ENCODE results near the gene CPOX.
"Not testable (repeated sequence)": the region's sequence is repeated elsewhere in the genome, so short reads cannot be mapped to it uniquely, and the experiment has no call there.

CPOX gene

GRCh38 chr3:98593046-98593936, at the start of gene CPOX:
TSS of gene CPOX (minus strand) at chr3:98593611. CDS start at chr3:98593504, 107 bp downstream.
- peak; percentile 84 to 90 (median 85) for DNase-seq

DNA sequence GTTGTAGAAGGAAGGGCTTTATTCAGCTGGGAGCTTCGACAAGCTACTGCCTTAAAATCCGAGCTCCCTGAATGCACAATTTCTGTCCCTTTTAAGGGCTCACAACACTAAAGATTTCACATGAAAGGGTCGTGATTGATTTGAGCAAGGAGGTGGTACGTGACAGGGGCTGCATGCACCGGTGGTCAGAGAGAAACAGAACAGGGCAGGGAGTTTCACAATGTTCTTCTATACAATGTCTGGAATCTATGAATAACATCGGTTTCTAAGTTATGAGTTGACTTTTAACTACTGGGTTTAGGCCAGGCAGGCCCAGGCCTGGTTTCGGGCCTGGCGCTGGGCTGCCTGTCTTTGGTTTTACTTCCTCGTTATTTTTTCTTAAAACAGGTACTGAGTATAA, 49.4 kb upstream of the CPOX start:
- not testable (repeated sequence) for DNase-seq

DNA sequence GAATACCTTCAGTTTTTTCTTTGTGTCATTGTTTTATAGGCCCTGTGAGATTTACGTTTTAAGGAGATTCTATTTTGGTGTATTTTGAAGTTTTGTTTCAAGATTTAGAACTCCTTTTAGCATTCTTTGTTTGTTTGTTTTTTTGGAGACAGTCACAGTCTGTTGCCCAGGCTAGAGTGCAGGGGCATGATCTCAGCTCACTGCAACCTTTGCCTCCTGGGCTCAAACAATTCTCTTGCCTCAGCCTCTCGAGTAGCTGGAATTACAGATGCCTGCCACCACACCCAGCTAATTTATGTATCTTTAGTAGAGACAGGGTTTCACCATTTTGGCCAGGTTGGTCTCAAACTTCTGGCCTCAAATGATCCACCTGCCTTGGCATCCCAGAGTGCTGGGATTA, 48.3 kb upstream of the CPOX start:
- not testable (repeated sequence) for DNase-seq

GRCh38 chr3:98638515-98638914, 45.1 kb upstream of the CPOX start:
- DNase-seq = not testable (repeated sequence)

DNA sequence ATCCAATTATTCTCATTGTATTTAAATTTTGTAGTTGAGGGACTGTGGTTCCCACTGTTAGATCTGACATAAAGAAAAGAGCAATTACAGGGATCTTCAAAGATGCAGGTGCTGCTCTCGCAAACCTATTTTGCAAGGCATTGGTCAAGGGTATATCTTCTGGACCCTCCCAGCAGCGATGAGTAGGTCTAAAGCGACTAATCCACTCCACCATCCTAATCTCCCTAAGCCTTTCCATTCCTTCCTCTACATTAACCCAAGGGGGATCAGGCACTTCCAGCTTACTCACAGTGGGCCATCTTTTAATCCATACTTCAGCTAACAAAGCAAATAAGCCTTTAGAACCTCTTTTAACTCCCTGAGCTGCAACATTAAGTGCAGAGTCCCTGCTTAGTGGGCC, 37.0 kb upstream of the CPOX start:
- no peak for DNase-seq

DNA sequence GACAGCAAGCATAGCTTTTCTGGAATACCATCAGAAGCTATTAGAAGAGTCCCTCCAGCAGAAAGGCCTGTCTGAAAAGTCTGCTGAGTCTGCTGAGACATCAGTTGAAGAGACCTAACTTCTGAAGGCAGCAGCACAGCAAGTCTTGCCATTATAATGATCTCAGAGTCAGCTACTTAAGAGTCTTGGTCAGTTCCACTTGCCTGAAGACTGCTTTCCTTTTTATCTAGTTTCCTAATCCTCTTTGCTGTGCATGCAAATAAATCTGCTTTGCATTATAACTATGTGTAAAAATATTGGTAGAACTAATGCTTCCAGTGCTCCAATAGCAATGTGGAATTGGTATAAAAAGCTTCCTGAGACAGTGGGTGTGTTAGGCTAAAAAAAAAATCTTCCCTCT, 34.9 kb upstream of the CPOX start:
- no peak for DNase-seq

GRCh38 chr3:98626151-98626550, 32.7 kb upstream of the CPOX start:
- DNase-seq = no peak

DNA sequence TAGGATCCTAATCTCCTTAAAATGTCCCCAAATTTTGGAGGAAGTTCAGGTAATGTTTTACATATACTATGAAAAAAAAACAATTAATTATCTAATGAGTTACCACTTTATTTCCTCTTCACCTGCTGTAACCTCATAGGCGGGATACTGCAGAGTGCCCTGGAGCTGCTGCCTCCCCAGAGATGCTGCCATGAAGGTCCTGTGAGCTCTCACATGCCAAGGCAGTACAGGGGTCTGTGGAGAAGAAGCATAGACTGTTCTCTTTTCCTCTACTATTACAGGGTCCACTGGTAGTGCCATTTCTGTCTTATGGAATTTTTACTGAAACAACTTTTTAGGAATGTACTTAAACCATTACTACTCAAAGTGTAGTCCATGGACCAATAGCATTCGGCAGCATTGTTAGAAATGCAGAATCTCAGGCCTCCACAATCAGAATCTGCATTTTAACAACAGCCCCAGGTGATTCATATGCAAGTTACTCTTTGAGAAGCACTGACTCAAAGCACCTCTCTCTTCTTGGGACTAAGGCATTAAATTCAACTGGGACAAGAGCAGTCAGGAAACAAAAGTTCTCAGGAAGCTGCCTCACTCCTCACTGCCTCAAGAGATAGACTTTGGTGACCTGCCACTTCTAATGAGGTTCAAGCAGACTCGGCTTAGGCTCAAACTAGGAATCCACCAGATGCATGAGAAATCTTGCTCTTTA, 30.3 kb upstream of the CPOX start:
- DNase-seq = no peak

DNA sequence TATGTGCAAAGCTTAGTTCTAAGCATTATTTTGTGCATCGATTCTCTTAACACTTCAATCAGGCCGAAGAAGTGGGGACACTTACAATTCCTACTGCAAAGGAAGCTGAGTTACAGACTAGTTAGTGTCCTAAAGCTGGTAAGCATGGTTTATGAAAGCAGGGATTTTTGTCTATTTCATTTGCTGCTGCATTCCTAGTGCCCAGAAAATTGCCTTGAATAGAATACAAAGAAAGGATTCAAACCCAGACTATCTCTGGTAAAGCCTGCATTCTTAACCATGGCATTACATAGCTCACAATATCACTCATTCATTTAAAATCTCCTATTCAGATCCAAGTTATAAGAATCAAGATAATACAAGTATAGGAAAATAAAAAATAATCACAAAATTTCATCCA, 24.4 kb upstream of the CPOX start:
- no peak for DNase-seq

DNA sequence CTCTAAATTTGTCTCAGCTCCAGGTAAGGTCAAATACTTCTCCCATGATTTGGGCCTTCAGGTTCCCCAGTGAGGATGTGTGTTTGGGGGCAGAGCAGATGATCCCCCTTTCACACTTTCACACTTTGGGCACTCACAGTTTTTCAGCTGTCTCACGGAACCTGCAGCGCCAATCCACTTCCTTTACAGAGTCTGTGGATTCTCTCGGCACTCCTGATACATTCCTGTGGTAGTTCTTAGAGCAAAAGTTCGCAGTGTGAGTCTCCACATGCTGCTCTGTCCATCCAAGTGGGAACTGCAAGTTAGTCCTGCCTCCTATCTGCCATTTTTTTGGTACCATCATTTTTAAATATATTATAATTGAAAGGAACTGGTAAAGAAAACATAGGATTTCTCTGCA, 20.2 kb upstream of the CPOX start:
- no peak for DNase-seq

DNA sequence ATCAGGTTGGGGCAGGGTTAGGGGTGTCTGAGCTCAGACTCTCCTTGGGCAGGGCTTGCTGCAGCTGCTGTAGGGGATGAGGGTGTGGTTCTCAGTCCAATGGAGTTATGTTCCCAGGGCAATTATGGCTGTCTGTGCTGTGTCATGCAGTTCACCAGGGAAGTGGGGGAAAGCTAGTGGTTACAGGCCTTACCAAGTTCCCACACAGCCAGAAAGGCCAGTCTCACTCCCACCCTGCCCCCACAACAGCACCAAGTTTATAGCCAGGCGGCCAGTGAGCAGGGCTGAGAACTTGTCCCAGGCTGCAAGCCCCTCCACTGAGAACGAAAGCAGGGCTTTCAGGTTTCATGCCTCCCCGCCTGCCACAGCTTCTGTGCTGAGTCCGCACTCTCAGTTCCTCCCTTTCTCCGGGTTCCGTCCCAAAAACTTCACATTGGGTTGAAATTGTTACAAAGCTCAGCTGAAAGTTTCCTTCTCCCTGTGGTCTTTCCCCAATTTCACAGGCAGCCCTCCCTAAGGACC, 19.6 kb upstream of the CPOX start:
- DNase-seq = no peak

DNA sequence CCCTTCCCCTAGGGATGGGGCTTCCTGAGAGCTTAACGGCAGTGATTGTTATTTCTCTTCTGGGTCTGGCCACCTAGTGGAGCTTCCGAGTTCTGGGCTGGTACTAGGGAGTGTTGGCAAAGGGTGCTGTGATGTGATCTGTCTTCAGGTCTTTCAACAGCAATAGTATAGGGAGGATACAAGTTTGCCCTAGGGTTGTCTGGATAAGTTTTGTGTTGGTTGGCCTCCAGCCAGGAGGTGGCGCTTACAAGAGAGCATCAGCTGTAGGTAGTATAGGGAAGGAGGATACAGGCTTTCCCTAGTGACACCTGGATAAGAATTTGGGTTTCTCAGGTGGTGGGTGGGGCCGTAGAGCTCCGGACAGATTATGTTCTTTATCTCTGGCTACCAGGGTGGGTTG, 19.2 kb upstream of the CPOX start:
- DNase-seq = peak in 2 of 3 experiments; percentile 1 to 14

DNA sequence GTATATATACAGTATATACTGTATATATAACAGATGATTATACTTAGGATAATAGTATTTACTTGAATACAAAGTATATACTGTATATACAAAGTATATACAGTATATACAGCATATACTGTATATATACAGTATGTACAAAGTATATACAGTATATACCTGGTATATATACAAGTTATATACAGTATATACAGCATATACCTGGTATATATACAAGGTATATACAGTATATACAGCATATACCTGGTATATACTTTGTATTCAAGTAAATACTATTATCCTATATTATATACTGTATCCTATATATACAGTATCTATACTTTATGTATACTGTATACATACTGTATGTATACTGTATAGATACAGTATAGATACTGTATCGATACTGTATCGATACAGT, 14.6 kb upstream of the CPOX start:
- DNase-seq = no peak

- DNase-seq = no peak
These were observed 10.2 kb upstream of the CPOX start for GRCh38 chr3:98603580-98603979.

GRCh38 chr3:98602078-98602678, 8.8 kb upstream of the CPOX start:
- DNase-seq = peak; percentile 29 to 62 (median 35)

GRCh38 chr3:98601180-98601579, 7.8 kb upstream of the CPOX start:
- DNase-seq = no peak

DNA sequence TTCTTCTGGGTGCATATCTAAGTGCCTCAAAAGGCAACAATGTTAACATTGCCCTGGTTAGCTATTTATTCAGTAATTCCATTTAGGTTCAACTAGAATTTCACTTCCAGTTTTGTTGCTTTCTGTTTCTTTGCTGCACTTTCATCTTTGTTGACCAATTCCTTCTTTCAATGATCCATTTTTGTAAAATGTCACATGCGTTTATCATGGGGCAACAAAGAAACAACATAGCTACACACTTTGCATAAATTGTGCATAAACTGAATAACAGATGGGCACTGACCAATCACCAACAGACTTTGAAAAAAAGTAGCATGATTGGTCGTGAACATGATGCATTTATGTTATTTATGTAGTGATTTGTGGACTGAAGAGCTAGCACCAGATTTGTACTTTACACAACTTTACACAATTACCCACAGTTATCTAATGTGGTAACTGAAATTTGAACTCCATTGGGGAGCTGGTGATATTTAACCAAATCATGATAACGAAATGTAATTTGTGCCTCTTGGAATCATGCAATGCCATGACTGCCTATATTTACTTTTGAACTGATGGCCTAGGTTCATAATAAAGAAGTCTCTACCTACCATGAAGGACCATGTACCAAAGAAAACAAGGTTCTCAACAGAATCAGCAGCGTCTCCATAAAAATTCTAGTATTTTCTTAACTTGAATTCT, 7.1 kb upstream of the CPOX start:
- no peak for DNase-seq

- no peak for DNase-seq
These were observed 6.4 kb upstream of the CPOX start for GRCh38 chr3:98599647-98600411.

DNA sequence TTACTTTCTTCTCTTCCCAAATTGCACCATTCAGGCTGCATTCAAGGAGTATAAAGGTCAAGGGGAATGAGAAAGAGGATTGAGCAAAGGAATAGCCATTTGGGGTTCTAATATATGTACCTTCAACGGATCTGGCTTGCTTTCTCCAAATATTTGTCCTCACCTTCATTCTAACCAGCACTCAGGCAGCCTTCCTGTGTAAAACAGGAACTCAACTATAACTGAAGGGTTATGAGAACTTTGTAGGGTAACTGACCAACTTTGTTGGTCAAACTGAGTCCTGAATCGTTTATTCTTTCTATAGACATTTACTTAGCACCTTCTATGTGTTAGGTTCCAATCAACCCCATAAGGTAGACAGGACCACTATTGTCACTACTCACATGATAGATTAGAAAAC, 5.1 kb upstream of the CPOX start:
- DNase-seq = no peak

GRCh38 chr3:98596541-98597500, 3.4 kb upstream of the CPOX start:
- DNase-seq = peak; percentile 3 to 51 (median 5)

DNA sequence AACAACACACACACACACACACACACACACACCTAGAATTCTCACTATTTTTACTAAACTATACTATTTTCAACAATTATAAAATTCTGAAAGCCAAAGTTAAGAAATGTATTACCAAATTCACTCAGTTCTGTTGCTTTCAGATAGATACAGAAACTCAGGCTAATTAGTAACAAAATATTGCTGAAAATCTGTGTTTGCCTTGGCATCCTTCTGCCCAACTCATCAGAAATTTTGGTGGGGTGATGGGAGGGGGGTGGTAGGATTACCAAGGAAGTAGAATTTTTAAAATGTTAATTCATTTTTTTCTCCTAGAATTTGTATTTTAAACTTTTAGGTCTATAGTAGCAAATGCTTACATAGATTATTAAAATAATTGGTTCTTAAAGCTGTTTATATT, 2.7 kb upstream of the CPOX start:
- DNase-seq = no peak
